ENCODE results near the gene MARCHF10.

MARCHF10 gene

GRCh38 chr17:62751060-62751691, 56.9 kb downstream of the MARCHF10 start:
- DNase-seq = no peak

GRCh38 chr17:62750631-62751051, 57.5 kb downstream of the MARCHF10 start:
- no peak for DNase-seq

GRCh38 chr17:62749926-62750325, 58.2 kb downstream of the MARCHF10 start:
- no peak for DNase-seq

GRCh38 chr17:62746941-62747340, 61.2 kb downstream of the MARCHF10 start:
- no peak for DNase-seq

GRCh38 chr17:62745806-62746205, 62.3 kb downstream of the MARCHF10 start:
- DNase-seq = no peak

GRCh38 chr17:62744259-62744658, 63.9 kb downstream of the MARCHF10 start:
- no peak for DNase-seq

- no peak for DNase-seq
These were observed 66.8 kb downstream of the MARCHF10 start for GRCh38 chr17:62741290-62741689.

GRCh38 chr17:62739645-62740388, 68.3 kb downstream of the MARCHF10 start:
- no peak for DNase-seq

GRCh38 chr17:62738281-62738680, 69.8 kb downstream of the MARCHF10 start:
- no peak for DNase-seq

- DNase-seq = no peak
These were observed 70.6 kb downstream of the MARCHF10 start for GRCh38 chr17:62737513-62737912.

GRCh38 chr17:62735044-62735651, 73.0 kb downstream of the MARCHF10 start:
- DNase-seq = no peak

- no peak for DNase-seq
These were observed 76.0 kb downstream of the MARCHF10 start for GRCh38 chr17:62732125-62732524.

GRCh38 chr17:62727916-62728672, 80.0 kb downstream of the MARCHF10 start:
- no peak for DNase-seq

GRCh38 chr17:62725791-62726249, 82.3 kb downstream of the MARCHF10 start:
- no peak for DNase-seq

GRCh38 chr17:62724398-62725146, 83.5 kb downstream of the MARCHF10 start:
- DNase-seq = no peak

- DNase-seq = no peak
These were observed 84.3 kb downstream of the MARCHF10 start for GRCh38 chr17:62723842-62724241.

- DNase-seq = no peak
These were observed 85.5 kb downstream of the MARCHF10 start for GRCh38 chr17:62722625-62723024.

- no peak for DNase-seq
These were observed 87.8 kb downstream of the MARCHF10 start for GRCh38 chr17:62720126-62720850.

- DNase-seq = no peak
These were observed 88.5 kb downstream of the MARCHF10 start for GRCh38 chr17:62719586-62719985.

- no peak for DNase-seq
These were observed 89.7 kb downstream of the MARCHF10 start for GRCh38 chr17:62718429-62718828.

- no peak for DNase-seq
These were observed 90.2 kb downstream of the MARCHF10 start for GRCh38 chr17:62717889-62718288.

- DNase-seq = no peak
These were observed 90.6 kb downstream of the MARCHF10 start for GRCh38 chr17:62717589-62717855.

All from NCI-H345 (cell line).